ENCODE results near the gene ECT2. TPM values are rescaled to one million over a fixed set of nuclear protein-coding genes. Genes with fewer than 3 reads are reported as not detected.

ECT2 gene
- total and polyA plus RNA-seq, 2 of the 8 experiments (the other 6 are each of a cell fraction or from before 2014, with no cell fraction given) = 19.5 to 88.7 TPM

DNA sequence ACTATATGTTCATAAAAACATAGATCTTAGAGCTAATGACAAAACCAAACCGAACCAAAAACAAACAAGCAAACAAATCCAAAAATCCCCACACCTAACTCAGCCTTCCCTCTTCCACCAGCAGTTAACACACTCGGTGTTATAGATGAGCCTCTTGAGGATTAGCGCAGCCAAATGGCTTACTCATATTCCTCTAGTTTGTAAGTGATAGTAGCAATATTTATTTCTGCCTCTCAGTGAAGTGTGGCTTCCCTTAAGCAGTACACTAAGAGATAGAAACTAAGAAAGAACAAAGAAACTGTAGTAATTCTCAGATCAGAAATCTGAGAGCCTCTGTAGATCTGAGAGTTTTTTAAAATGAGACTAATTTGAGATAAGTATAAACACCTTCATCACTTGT is 37.2 kb upstream of the ECT2 start:
- Histone ChIP-seq H3K4me1 (replicated peaks in 1 of 4; ENCODE audit: control insufficient read depth in 3 of 4, insufficient read depth in 4 of 4, low read length in 3 of 4) (peaks cover 0 to 4% (median 0%) of the 10 kb centered on the region in 4 experiments; a peak in 1 of 7 replicates), H2AK5ac (ENCODE audit: low read depth, low read length) (no peak overlapping the region), H4K8ac (ENCODE audit: extremely low read depth, insufficient read depth, low read length) (no peak overlapping the region), H3K9ac (replicated peaks in 1 of 4; ENCODE audit: extremely low read depth in 1 of 4, low read depth in 3 of 4, low read length in 3 of 4) (no peak overlapping the region), H3K14ac (ENCODE audit: insufficient read length) (no peak overlapping the region), H3K56ac (replicated peaks; ENCODE audit: insufficient read length, low read depth, low read length) (no peak overlapping the region), H3K36me3 (ENCODE audit: control insufficient read depth in 2 of 4, insufficient read depth in 4 of 4, low read length in 3 of 4) (no peaks in the 10 kb centered on the region), H2BK12ac (ENCODE audit: low read depth, low read length) (no peak overlapping the region), H3K4me3 (ENCODE audit: extremely low read depth in 1 of 4, insufficient read depth in 2 of 4, low read depth in 3 of 4, low read length in 4 of 4) (no peak overlapping the region), H4K5ac (ENCODE audit: insufficient read length, low read depth, low read length) (no peak overlapping the region), H2BK15ac (ENCODE audit: low read length) (no peak overlapping the region), H3K27me3 (replicated peaks in 1 of 4; ENCODE audit: control insufficient read depth in 3 of 4, extremely low read depth in 1 of 4, insufficient read depth in 3 of 4, low read length in 3 of 4) (0 out of 7 replicates have a peak, but pooled peaks cover 0 to 1% (median 0%) of the 10 kb centered on the region in 4 experiments), H2AFZ (ENCODE audit: low read length) (no peak overlapping the region), H4K20me1 (replicated peaks in 1 of 2; ENCODE audit: control insufficient read depth in 1 of 2, insufficient read depth in 2 of 2, low read length in 2 of 2) (no peaks in the 10 kb centered on the region), H2BK5ac (ENCODE audit: low read depth, low read length) (no peak overlapping the region), H3K4ac (replicated peaks; ENCODE audit: insufficient read length, low read depth, low read length) (no peak overlapping the region), H4K91ac (replicated peaks; ENCODE audit: insufficient read length, low read length) (no peak overlapping the region), H3K9me3 (ENCODE audit: insufficient read depth in 2 of 2, low read depth in 1 of 2, low read length in 1 of 2) (0 out of 4 replicates have a peak, but pooled peaks cover 0 to 2% of the 10 kb centered on the region in 2 experiments), H3K18ac (ENCODE audit: extremely low read depth, low read length) (no peak overlapping the region), H3K27ac (ENCODE audit: low read depth, low read length) (no peak overlapping the region), H2BK120ac (replicated peaks; ENCODE audit: low read depth, low read length) (no peak overlapping the region), H3K79me1 (ENCODE audit: low read depth, low read length) (no peaks in the 10 kb centered on the region), H3K4me2 (ENCODE audit: insufficient read depth in 1 of 2, low read depth in 2 of 2, low read length in 2 of 2) (no peak overlapping the region), H3K79me2 (ENCODE audit: control insufficient read depth in 1 of 2, insufficient read depth in 2 of 2, low read length in 2 of 2) (no peaks in the 10 kb centered on the region), H3K23ac (ENCODE audit: insufficient read length) (no peak overlapping the region), H3K23me2 (ENCODE audit: low read depth, low read length) (peaks cover 9% of the 10 kb centered on the region), H2BK20ac (ENCODE audit: low read length) (no peak overlapping the region)
- WGBS, 2 experiments (ENCODE audit: extremely low coverage in 1 of 2, insufficient coverage in 1 of 2, insufficient read length in 1 of 2, insufficient replicate concordance in 2 of 2, low coverage in 1 of 2, low lambda C conversion rate in 2 of 2, missing lambda C conversion rate in 1 of 2) = 87% methylated on average over 3 of the region's 3 CpGs; no CpG with 5 or more reads in 1 of the 2 experiments
- DNase-seq (ENCODE audit: low read depth in 1 of 2, low spot score in 2 of 2) = no peak
- CTCF ChIA-PET (ENCODE audit: partially characterized antibody) = interaction anchor here (0.7 to 6.5 kb wide), 9 partner anchors 11 to 191 kb away, joined by 3 to 30 read pairs (median 3); no protein-coding TSS in a partner anchor
- FAIRE-seq = no peak
- POLR2A ChIA-PET (ENCODE audit: partially characterized antibody) = no interaction called here
- TF ChIP-seq EZH2 (IDR thresholded peaks at IDR 0.05; ENCODE audit: low read depth, low read length, severe bottlenecking) (no peak), RXRA (IDR thresholded peaks at IDR 0.05; ENCODE audit: insufficient read depth, low read depth, low read length) (no peak), HDAC6 (IDR thresholded peaks at IDR 0.05; ENCODE audit: low read depth, low read length) (no peak), EP300 (IDR thresholded peaks at IDR 0.05; ENCODE audit: borderline replicate concordance in 1 of 2, low read depth in 2 of 2, low read length in 2 of 2) (no peak), SP1 (IDR thresholded peaks at IDR 0.05; ENCODE audit: low read depth, low read length) (no peak), EGR1 (IDR thresholded peaks at IDR 0.05; ENCODE audit: borderline replicate concordance, low read depth, low read length) (no peak), BCL11A (IDR thresholded peaks at IDR 0.05; ENCODE audit: low read depth in 2 of 2, low read length in 2 of 2) (no peak), RNF2 (IDR thresholded peaks at IDR 0.05; ENCODE audit: borderline replicate concordance, low read depth, low read length, missing control alignments, poor library complexity, severe bottlenecking) (no peak), YY1 (IDR thresholded peaks at IDR 0.05; ENCODE audit: low read depth, low read length) (no peak), RFX5 (IDR thresholded peaks at IDR 0.05; ENCODE audit: borderline replicate concordance, low read depth, low read length) (no peak), CBX5 (IDR thresholded peaks at IDR 0.05; ENCODE audit: low read depth, low read length) (no peak)
- TF ChIP-seq, protein P1, sequence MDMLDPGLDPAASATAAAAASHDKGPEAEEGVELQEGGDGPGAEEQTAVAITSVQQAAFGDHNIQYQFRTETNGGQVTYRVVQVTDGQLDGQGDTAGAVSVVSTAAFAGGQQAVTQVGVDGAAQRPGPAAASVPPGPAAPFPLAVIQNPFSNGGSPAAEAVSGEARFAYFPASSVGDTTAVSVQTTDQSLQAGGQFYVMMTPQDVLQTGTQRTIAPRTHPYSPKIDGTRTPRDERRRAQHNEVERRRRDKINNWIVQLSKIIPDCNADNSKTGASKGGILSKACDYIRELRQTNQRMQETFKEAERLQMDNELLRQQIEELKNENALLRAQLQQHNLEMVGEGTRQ (IDR thresholded peaks at IDR 0.05; ENCODE audit: low read length) = no peak
